Stomach (tissue), 9 donors: ENCODE results near the gene ZMIZ2. TPM values are rescaled to one million over a fixed set of nuclear protein-coding genes. Genes with fewer than 3 reads are reported as not detected.
A peak's percentile ranks its signal among the peaks of the same experiment; 100 is the strongest.

Experiments
- DNase-seq, 2 donors: peaks; one replicate each; pipeline versions ENCODE4 v3.0.0 to v3.0.0-alpha.2; 2013 to 2019
- H3K27ac ChIP-seq, 5 donors: fragments of 200-600 bp in 4 of 5; sonication (generic) in 4 of 5; one replicate each; pipeline ENCODE4 v1.5.1; 2013 to 2019; ENCODE audit warnings: mild to moderate bottlenecking in 1 of 5, moderate library complexity in 1 of 5
- H3K27me3 ChIP-seq, 3 donors: fragments of 200-600 bp; sonication (generic); one replicate each; pipeline ENCODE4 v1.5.1; 2017 to 2019; ENCODE audit warnings: mixed run types in 1 of 3
- H3K36me3 ChIP-seq, 4 donors: fragments of 200-600 bp; sonication (generic); 1 replicate in 3 of 4; 2 replicates in 1 of 4; pipeline ENCODE4 v1.5.1; 2016 to 2019
- H3K4me1 ChIP-seq, 4 donors: fragments of 200-600 bp; sonication (generic); one replicate each; pipeline ENCODE4 v1.5.1; 2016 to 2019
- H3K4me3 ChIP-seq, 4 donors: fragments of 200-600 bp; sonication (generic) in 3 of 4; one replicate each; pipeline ENCODE4 v1.5.1; 2016 to 2019; ENCODE audit warnings: mild to moderate bottlenecking in 1 of 4
- H3K9me3 ChIP-seq, 4 donors: fragments of 200-600 bp; sonication (generic); one replicate each; pipeline ENCODE4 v1.5.1; 2016 to 2019
- CTCF ChIP-seq, 7 experiments: fragments of 450-650 bp in 4 of 7; fragments of 200-600 bp in 3 of 7; sonication (generic) in 3 of 7; IDR thresholded peaks; one replicate each; pipeline ENCODE4 v1.5.1; 2016 to 2019; ENCODE audit warnings: antibody characterized with exemption in 7 of 7, control low read depth in 2 of 7, mild to moderate bottlenecking in 1 of 7
- EP300 ChIP-seq: sonication (generic); formaldehyde crosslinking; IDR thresholded peaks from one replicate; pipeline ENCODE4 v1.6.1; 2017; ENCODE audit warnings: antibody characterized with exemption
- POLR2A ChIP-seq, 4 donors: fragments of 450-650 bp; IDR thresholded peaks; one replicate each; pipeline ENCODE4 v1.6.1; 2016; ENCODE audit warnings: antibody characterized with exemption in 4 of 4, control low read depth in 2 of 4, mild to moderate bottlenecking in 1 of 4, moderate library complexity in 1 of 4
- POLR2AphosphoS5 ChIP-seq, 3 donors: sonication (generic); formaldehyde crosslinking; IDR thresholded peaks; one replicate each; pipeline ENCODE4 v1.6.1; 2016; ENCODE audit warnings: antibody characterized with exemption in 3 of 3
- WGBS, 5 donors: extraction: QIAGEN DNeasy Blood & Tissue Kit in 3 of 5; methylation state at CpG; one replicate each; pipeline versions ENCODE4 v1.1.5 to v1.1.7; 2013 to 2018; 5-methylcytosine and 5-hydroxymethylcytosine counted together
- intact Hi-C: fragments of 100-400 bp; cut with DNase I; formaldehyde crosslinking; loops from one replicate; pipeline ENCODE4 v1.15.1; 2023; ENCODE audit warnings: low total_unique reads
- polyA plus RNA-seq, 3 donors: library from polyadenylated mRNA; stranded (reverse); fragments of 200-250 nt; gene quantifications; one replicate each; pipeline ENCODE4 v1.2.3, GENCODE V29; 2013
- total RNA-seq, 5 donors: library from RNA; depleted of rRNA; stranded (reverse); fragments of >200 nt; gene quantifications; one replicate each; pipeline versions ENCODE4 v1.1.0 to v1.2.3, GENCODE V29; 2014 to 2016
- donor health status: healthy with polysubstance abuse.
- donor health status: Bipolar disorder and iron deficiency.
- donor health status: healthy.

ZMIZ2 gene
- total and polyA plus RNA-seq, 8 donors, result 14.5 to 108 (median 29.5) TPM

GRCh38 chr7:44793919-44794318 lies 45.3 kb downstream of the ZMIZ2 start:
- DNase-seq, result no peak
- Histone ChIP-seq H3K4me1 (peaks cover 14 to 35% (median 23%) of the 10 kb centered on the region in 4 donors), H3K27ac (no peak overlapping the region), H3K4me3 (no peak overlapping the region), H3K36me3 (peaks cover 0 to 4% (median 2%) of the 10 kb centered on the region in 4 donors), H3K9me3 (no peaks in the 10 kb centered on the region), H3K27me3 (no peaks in the 10 kb centered on the region)
- intact Hi-C loops, result no loop called here
- TF ChIP-seq POLR2A (IDR thresholded peaks at IDR 0.05), result no peak
- TF ChIP-seq CTCF (IDR thresholded peaks at IDR 0.05), result no peak
- TF ChIP-seq POLR2AphosphoS5 (IDR thresholded peaks at IDR 0.05), result no peak
- no peak for TF ChIP-seq EP300
- 72 to 85% (median 79%) methylated on average over 5 of the region's 5 CpGs for WGBS, 5 donors

GRCh38 chr7:44794331-44794730 lies 45.7 kb downstream of the ZMIZ2 start:
- 39 to 44% (median 41%) methylated on average over 3 of the region's 3 CpGs for WGBS, 5 donors
- Histone ChIP-seq H3K27me3 (no peaks in the 10 kb centered on the region), H3K27ac (no peak overlapping the region), H3K9me3 (no peaks in the 10 kb centered on the region), H3K4me3 (no peak overlapping the region), H3K36me3 (peaks cover 3 to 8% (median 7%) of the 10 kb centered on the region in 4 donors), H3K4me1 (peaks cover 19 to 39% (median 27%) of the 10 kb centered on the region in 4 donors)
- DNase-seq, result no peak
- TF ChIP-seq POLR2AphosphoS5 (IDR thresholded peaks at IDR 0.05), result no peak
- TF ChIP-seq CTCF (IDR thresholded peaks at IDR 0.05), result no peak
- no peak for TF ChIP-seq EP300
- no peak for TF ChIP-seq POLR2A (IDR thresholded peaks at IDR 0.05)
- intact Hi-C loops, result no loop called here

DNA sequence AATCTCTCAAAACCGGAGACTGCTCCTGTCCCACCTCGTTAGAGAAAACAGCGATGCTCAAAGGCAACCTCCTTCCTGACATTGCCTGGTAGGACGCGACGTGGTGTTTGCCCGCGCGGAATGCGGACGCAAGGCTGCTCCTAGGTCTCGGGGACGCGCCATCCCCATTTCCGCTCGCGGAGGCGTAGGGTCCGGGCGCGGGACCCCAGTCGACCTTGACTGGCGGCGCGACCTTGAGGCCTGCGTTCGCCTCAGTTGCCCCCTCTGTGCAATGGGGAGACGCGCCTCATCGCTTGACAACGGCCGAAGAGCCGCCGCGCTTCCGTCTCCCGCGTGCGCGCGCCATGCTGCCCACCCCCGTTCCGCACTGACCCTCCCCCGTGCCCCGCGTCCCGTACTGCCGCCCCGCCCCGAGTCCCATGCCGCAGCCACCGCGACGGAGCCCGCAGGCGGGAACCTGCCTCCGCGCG lies 47.4 kb downstream of the ZMIZ2 start:
- Histone ChIP-seq H3K4me3 (peak overlapping the region; percentile 72 to 85 (median 80)), H3K27me3 (no peaks in the 10 kb centered on the region), H3K36me3 (peaks cover 20 to 26% (median 24%) of the 10 kb centered on the region in 4 donors), H3K4me1 (peaks cover 21 to 53% (median 31%) of the 10 kb centered on the region in 4 donors), H3K27ac (peak overlapping the region; percentile 98 to 100 (median 99)), H3K9me3 (no peaks in the 10 kb centered on the region)
- TF ChIP-seq CTCF (IDR thresholded peaks at IDR 0.05), result no peak
- no peak for TF ChIP-seq POLR2A (IDR thresholded peaks at IDR 0.05)
- TF ChIP-seq POLR2AphosphoS5 (IDR thresholded peaks at IDR 0.05), result no peak
- no peak for TF ChIP-seq EP300
- 0 to 1% (median 1%) methylated on average over 17 to 59 of the region's 59 CpGs for WGBS, 5 donors
- DNase-seq, result no peak
- intact Hi-C loops, result no loop called here

GRCh38 chr7:44796504-44797328 lies 48.1 kb downstream of the ZMIZ2 start, which contains the start of gene PPIA:
PPIA (plus strand) TSS chr7:44796681; CDS start chr7:44796725, 44 bp downstream.
- H3K4me3 ChIP-seq, result peak within 1 kb of the TSS; percentile 72 to 85 (median 80)
- peak; percentile 99 for DNase-seq
- WGBS, 5 donors, result 0 to 1% (median 1%) methylated on average over 33 to 99 of the region's 99 CpGs
- H3K4me1 ChIP-seq, result peaks cover 21 to 57% (median 31%) of the 10 kb centered on the region in 4 donors
- intact Hi-C loops, result no loop called here
- H3K27ac ChIP-seq, result peak within 1 kb of the TSS; percentile 98 to 100 (median 99)
- H3K36me3 ChIP-seq, result peaks cover 25 to 32% (median 30%) of the 10 kb centered on the region in 4 donors
- no peaks in the 10 kb centered on the region for H3K27me3 ChIP-seq
- TF ChIP-seq POLR2AphosphoS5 (IDR thresholded peaks at IDR 0.05) (peak; percentile 61 to 93 (median 93)), CTCF (IDR thresholded peaks at IDR 0.05) (no peak), POLR2A (IDR thresholded peaks at IDR 0.05) (peak in 2 of 4 donors; percentile 68 to 76), EP300 (no peak)
- no peaks in the 10 kb centered on the region for H3K9me3 ChIP-seq
